ENCODE measurements around the gene FHL1.

The FHL1 gene

GRCh38 chrX:136260776-136261175, 113.4 kb downstream of the FHL1 start:
- no peak for DNase-seq
